Stimulated activated CD4-positive, alpha-beta T cell treated with anti-CD3 and anti-CD28 coated beads, Interleukin-2, amount 100 ng/mL, for 48 hours (primary cell): ENCODE data around the gene BICRA.
"Not testable (repeated sequence)": the region's sequence is repeated elsewhere in the genome, so short reads cannot be mapped to it uniquely, and the experiment has no call there.

ENCODE experiments used
- DNase-seq, 2 donors: peaks; one replicate each; pipeline ENCODE4 v3.0.0-alpha.2; 2020

BICRA gene

DNA sequence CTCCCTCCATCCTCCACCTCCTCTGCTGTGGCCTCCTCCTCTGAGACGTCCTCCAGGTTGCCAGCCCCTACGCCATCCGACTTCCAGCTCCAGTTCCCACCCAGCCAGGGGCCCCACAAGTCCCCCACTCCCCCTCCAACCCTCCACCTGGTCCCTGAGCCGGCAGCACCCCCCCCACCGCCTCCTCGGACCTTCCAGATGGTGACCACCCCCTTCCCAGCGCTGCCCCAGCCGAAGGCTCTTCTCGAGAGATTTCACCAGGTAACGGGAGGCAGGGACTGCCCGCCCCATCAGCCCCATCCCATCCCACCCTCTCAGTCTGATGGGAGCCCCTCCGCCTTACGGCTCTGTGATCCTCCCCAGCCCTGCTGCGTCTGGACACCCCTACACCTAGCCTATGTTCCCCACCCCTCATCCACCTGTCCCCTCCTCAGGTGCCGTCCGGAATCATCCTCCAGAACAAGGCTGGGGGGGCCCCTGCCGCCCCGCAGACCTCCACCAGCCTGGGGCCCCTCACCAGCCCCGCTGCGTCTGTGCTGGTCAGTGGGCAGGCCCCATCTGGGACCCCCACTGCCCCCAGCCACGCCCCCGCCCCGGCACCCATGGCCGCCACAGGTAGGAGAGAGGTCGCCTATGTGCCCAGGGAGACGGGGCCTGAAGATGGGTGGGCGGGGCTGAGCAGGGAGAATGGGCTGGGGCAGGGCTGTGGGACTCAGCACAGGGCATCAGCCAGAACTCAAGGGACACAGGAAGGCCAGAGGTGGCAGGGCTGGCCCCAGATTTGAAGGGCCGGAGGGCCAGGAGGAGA, 85.7 kb downstream of the BICRA start:
- DNase-seq: no peak

DNA sequence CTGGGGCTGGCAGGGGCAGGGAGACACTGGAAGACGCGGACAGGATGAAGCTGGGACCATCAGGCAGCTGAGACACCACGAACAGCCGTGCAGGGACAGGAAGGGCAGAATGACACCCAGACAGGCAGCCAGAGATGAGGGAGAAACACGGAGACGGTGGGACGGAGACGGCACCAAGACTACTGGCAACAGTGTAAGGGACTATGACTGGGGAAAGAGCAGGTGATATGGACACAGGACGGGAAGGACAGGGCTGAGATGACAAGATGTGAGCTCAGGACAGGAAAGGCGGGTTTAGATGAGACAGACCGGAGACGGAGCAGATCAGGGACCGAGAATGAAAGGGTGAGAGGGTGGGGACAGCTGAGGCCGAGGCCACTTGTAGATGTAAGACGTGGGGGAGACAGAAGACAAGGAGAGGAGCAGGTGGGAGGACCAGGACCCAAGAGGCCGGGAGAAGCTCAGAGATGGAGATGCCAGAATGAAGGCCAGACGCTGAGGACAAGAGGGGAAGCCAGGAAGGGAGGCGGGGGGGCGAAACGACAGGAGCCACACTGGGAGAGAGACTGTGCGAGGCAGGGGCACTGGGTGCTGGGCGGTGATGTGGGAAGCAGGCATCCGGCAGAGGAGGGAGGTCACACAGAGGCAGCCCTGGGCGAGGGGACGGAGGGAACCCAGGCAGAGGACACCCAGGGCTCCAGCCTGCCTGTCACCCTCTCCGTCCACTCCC, 86.8 kb downstream of the BICRA start:
- no peak for DNase-seq

DNA sequence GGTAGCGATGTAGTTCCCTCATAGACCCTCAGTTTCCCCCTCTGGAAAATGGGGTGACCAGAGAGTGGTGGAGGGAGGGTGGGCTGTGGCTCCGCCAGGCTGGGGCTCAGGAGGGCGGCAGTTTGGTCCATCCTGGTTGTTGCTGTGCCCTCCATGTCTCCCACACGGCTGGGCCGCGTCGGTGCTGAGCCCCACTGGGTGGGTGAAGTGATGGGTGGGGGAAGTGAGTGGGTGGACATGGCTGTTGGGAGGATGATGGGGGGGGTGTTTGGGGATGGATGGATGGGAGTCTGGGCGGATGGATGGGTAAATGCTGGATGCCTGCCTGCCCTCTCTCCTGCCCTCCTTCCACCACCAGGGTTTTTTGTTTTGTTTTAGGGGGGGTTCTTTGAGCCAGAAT, 87.7 kb downstream of the BICRA start:
- DNase-seq: no peak

DNA sequence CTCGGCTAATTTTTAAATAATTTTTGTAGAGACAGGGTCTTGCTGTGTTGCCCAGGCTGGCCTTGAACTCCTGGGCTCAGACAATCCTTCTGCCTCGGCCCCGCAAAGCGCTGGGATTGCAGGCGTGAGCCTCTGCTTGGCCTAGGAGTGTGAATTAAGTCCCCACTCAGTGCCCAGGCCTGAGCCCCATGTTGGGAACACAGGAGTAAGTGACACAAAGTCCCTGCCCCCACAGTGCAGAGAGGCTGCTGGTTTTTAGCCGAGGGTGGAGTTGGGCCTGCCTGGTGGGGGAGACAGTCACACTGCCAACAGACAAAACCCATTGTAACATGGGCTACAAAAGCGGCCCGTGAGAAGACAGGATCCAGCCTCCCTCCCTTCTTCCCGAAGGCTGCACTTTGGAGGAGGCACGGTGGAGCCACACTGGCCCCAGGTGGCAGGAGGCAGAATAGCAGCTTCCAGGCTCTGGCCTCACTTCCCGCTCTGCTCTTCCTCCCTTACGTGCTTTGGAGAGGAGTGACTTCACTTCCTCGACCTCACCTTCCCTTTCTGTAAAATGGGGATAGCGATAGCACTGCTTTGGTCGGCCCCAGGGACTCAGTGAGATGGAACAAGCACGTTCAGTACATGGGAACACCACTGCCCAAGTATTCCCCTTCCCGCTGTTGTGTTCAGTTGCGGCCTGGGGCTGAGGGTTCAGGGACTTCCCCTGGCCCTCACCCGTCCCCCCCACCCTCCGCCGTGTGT, 89.1 kb downstream of the BICRA start:
- peak; percentile 53 to 56 for DNase-seq

DNA sequence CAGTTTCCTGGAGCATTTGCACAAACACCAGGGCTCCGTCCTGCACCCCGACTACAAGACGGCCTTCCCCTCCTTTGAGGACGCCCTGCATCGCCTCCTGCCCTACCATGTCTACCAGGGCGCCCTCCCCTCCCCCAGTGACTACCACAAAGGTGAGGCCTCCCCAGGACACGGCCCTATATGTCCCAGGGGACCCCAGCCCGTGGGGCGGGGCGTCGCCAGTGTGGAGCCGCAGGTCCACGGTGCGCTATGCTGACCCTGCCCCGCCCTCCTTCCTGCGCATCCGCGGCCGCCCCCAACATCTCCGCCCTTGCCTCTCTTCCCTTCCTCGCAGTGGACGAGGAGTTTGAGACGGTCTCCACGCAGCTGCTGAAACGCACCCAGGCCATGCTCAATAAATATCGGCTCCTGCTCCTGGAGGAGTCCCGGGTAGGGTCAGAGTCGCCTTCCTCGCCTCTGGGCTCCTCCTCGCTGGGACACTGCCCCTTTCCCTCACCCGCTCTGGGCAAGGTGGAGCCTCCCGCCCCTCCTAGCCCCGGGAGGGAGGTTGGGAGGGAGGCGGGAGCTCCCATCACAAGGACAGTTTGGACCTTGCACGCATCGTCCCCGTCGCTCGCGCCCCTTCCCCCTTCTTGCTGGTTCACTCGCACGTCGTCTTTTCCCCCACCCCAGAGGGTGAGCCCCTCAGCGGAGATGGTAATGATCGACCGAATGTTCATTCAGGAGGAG, 89.9 kb downstream of the BICRA start:
- DNase-seq: no peak

DNA sequence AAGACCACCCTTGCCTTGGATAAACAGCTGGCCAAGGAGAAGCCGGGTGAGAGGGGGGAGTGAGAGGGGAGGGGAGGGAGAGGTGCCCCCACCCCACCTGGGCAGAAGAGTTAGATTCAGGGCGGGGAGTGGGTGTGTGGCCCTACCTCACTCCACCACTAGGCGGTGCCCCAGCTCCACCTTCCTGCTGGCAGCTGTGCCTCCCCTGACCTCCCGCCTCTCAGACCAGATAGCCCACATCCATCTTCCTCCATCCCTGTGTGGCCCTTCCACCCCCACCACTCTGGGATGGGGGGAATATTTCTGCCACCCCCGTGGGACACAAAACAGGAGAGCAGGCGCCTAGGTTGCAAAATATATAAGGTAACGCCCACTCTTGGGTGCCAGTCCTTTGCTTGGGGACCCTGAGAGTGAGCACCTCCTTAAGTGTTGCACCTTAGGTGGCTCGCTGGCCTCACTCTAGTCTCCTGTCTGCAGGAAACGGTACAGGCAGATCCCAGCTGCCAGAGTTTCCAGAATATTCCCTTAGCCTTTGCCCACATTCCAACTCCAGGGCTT, 90.5 kb downstream of the BICRA start:
- DNase-seq: peak; percentile 48 to 61

DNA sequence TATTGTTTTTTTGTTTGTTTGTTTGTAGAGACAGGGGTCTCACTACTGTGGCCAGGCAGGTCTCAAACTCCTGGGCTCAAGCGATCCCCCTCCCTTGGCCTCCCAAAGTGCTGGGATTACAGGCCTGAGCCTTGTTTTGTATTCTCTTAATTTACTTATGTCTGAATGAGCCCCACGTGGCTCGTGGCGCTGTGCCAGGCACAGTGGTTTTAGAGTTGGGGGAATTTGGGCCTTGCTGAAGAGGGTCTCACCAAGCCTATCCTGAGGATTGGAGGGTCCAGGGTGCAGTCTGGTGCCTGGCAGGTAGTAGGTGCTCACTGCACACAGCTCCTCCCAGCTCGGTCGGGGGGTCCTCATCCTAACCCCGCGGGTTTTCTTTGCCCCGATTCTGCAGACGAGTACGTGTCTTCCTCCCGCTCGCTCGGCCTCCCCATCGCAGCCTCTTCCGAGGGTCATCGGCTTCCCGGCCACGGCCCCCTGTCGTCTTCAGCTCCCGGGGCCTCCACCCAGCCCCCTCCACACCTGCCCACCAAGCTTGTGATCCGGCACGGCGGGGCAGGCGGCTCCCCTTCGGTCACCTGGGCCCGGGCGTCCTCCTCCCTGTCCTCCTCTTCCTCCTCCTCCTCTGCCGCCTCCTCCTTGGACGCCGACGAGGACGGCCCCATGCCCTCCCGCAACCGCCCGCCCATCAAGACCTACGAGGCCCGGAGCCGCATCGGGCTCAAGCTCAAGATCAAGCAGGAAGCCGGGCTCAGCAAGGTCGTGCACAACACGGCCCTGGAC, 92.2 kb downstream of the BICRA start:
- no peak for DNase-seq

DNA sequence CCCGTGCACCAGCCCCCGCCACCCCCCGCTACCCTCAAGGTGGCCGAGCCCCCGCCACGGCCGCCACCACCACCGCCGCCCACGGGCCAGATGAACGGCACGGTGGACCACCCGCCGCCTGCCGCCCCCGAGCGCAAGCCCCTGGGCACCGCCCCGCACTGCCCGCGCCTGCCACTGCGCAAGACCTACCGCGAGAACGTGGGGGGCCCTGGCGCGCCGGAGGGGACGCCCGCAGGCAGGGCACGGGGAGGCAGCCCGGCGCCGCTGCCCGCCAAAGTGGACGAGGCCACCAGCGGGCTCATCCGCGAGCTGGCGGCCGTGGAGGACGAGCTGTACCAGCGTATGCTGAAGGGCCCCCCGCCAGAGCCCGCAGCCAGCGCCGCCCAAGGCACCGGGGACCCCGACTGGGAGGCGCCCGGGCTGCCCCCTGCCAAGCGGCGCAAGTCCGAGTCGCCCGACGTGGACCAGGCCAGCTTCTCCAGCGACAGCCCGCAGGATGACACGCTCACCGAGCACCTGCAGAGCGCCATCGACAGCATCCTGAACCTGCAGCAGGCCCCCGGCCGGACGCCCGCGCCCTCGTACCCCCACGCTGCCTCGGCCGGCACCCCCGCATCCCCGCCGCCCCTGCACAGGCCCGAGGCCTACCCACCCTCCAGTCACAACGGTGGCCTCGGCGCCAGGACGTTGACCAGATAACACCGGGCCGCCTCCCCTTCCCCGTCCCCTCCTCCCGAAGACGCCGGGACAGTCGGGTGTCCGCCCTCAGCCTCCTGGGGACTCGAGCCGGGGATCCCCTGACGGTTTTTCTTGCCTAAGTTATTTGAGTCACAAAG, 93.0 kb downstream of the BICRA start:
- no peak for DNase-seq

DNA sequence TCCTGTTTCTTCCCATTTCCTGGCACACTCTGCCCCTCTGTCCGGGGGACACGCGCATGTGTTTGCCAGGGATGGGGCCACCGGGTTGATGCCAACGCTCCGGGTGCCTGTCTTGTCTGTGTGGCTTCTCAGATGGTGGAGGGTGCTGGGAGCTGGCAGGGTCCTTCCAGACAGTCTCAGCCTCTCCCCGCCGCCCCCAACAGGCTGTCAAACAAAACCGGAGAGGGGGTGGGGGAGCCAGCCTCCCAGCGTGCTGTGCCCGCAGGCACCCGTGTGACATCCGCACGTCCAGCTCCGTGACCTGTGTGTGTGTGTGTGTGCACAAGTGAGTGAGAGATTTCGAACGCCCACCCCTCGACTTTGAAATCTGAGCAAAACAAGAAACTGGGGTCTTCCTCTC, 93.7 kb downstream of the BICRA start:
- no peak for DNase-seq

DNA sequence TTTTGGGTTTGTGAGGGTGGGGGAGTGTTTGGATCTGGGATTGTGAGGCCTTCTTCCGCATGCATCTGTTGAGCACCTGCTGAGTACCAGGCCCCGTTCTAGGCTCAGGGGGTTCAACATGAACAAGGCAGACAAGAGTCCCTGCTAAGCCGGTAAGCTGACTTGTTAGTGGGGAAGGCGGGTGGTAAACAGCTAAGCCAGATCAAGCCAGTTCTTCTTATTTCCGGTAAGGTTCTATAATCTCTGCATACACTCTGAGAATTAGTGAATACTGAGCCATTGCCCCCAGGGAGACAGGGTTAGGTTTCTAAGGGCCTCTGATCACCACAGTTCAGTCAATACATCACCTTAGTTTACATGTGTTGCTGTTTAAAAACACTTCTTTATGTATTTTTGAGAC, 94.4 kb downstream of the BICRA start:
- DNase-seq: no peak

DNA sequence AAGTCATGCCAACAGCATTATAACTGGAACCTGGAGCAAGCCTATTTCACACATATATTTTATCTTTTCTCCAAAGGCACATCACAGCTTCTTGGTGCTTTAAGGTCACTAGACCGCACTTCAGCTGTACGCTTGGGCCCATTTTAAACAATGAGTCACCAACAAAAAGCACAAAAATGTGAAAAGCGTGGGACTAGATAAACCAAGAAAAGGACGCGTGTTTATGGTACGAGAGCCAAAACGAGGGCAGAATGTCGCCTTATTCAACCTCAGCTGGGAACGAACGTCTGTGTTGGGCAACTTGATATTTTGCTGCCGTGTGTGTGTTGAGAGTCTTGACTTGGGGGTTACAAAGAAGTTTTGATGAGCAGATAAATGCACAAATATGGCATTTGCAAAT, 95.1 kb downstream of the BICRA start:
- no peak for DNase-seq

DNA sequence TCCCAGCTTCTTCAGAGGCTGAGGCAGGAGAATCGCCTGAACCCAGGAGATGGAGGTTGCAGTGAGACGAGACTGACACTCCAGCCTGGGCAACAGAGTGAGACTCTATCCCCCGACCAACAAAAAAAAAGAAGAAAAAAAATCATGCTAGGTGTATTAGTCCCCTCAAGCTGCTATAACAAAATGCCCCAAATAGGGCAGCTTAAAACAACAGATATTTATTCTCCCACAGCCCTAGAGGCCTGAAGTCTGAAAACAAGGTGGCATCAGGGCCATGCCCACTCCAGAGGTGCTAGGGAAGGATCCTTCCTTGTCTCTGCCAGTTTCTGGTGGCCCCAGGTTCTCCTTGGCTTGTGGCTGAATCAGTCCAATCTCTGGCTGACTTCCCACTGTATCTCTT, 95.7 kb downstream of the BICRA start:
- no peak for DNase-seq

DNA sequence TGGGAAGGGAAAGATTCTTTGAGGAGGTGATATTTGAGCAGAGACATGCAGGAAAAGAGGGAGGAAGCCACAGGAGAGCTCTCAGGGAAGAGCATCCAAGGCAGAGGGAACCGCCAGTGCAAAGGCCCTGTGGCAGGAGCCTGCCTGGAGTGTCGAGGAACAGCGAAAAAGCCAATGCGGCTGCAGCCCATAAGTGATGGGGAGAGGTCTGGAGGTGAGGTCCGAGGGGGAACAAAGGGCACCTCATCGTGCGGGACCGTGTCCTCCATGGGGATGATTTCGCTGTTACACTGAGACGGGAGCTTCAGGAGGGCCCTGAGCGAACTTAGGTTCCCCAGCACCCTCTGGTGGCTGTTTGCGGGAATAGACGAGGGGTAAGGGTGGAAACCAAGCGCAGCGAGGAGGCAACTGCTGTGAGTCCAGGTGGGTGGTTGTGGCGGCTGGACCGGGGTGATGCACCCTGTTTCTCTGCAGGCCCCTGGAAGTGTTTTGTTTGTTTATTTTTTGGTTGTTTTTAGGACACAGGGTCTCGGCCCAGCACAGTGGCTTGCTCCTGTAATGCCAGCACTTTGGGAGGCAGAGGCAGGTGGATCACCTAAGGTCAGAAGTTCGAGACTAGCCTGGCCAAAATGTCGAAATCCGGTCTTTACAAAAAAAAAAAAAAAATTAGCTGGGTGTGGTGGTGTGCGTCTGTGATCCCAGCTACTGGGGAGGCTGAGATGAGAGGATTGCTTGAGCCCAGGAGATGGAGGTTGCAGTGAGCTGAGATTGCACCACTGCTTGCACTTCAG, 98.4 kb downstream of the BICRA start:
- peak; percentile 75 to 79 for DNase-seq

DNA sequence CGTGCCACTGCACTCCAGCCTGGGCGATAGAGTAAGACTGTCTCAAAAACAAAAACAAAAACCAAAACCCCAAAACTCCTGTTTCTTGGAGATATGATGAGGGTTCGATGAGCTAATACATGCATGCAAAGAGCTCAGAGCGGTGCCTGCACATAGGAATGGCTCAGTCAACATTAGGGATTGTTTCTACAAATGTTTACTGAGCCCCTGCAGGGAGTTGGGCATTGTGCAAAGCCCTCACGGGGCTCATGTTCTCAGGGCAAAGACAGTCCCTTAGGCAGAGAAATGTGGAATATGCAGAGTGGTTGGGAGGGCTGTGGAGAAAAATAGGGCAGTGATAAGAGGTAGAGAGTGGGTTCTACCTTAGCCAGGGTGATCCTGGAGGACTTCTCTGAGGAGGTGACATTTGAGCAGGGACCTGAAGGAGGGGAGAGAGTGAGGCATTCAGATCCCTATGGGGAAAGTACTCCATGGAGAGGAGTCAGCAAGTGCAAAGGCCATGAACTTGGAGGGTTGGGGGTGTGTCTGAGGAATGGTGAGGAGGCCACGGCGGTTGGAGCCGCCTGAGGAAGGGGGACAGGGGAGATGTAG, 102.8 kb downstream of the BICRA start:
- DNase-seq: no peak

DNA sequence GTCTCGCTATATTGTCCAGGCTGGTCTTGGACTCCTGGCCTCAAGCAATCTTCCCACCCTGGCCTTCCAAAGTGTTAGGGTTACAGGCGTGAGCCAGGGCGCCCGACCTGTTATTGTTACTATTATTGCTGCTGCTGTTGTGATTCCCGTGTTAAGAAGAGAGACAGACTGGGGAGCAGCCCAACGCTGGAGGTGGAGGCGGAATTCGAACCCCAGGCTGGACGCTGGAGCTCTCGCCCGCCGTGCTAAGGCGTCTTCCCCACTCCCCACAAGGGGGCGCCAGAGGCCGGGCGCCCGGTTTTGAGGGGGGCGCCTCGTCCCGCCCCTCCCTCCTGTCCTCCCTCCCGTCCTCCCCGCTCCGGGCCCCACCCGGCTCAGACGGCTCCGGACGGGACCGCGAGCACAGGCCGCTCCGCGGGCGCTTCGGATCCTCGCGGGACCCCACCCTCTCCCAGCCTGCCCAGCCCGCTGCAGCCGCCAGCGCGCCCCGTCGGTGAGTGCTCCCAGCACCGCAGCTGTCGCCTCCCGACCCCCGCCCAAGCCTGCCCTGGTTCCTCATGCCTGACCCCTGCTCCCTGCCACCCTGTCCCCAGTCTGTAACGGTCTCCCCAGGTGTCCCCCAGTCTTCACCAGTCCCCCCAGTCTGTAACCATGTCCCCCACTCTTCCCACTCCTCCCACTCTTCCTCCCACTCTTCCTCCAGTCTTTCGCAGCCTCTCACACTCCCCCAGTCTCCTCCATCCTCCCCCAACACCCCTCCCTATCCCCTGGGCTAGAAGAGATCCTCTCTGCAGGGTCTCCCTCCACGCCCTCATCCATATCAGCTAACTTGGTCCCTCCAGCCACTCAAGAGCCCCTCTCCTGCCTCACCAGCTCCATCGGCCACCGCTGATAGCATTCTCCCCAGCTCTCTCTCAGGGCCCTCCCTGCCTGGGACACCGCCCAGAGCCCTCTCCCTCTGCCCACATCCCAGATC, 104.4 kb downstream of the BICRA start, which contains the start of gene EHD2:
TSS of gene EHD2 (plus strand) at position 377 of the 976 bp plus-strand sequence. CDS start 3,191 bp downstream, outside the sequence.
- DNase-seq: peak; percentile 42 to 60

DNA sequence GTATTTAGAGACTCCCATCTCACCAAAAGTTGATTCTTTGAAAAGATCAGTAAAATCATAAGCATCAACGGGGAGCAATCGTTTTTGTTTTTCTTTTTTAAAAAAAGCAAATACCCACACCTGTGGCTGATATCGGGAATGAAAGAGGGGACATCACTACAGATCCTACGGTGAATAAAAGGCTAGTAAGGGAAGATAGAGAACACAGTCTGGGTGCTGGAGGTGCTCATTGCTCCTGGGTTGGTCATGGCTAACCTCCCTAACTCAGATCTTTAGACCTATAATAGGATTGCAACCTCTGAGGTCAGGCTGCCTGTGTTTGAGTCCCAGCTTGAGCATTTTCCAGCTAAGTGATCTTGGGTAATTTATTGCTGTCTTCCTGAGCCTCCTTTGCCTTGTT, 105.4 kb downstream of the BICRA start:
- DNase-seq: no peak

DNA sequence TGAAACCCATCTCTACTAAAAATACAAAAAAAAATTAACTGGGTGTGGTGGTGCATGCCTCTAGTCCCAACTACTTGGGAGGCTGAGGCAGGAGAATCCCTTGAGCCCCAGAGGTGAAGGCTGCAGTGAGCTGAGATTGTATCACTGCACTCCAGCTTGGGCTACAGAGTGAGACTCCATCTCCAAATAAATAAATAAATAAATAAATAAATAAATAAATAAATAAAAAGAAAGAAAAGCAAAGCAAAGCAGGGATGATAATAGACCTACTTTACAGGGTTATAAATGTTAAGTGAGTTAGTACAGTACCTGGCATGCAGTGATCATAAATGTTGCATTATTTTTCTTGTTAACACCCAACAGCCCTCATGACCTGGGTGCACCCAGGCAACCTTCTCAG, 105.9 kb downstream of the BICRA start:
- not testable (repeated sequence) for DNase-seq

DNA sequence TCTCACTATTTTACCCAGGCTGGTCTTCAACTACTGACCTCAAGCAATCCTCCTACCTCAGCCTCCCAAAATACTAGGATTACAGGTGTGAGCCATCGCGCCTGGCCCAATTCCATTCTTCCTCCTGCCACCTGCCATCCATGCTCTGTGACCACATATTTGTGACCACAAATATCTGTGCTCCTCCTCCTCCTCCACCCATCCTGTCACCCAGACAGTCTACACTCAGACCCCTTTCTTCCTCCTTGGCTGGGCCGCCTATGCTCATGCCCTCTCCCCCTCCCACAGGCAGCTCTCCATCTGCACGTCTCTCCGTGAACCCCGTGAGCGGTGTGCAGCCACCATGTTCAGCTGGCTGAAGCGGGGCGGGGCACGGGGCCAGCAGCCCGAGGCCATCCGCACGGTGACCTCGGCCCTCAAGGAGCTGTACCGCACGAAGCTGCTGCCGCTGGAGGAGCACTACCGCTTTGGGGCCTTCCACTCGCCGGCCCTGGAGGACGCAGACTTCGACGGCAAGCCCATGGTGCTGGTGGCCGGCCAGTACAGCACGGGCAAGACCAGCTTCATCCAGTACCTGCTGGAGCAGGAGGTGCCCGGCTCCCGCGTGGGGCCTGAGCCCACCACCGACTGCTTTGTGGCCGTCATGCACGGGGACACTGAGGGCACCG, 107.5 kb downstream of the BICRA start:
- DNase-seq: no peak
